B cell (primary cell): Measurements from ENCODE around the gene MMS19.

Source experiments
- EZH2 ChIP-seq: IDR thresholded peaks from 2 replicates; pipeline ENCODE4 v1.6.1; 2012; ENCODE audit warnings: borderline replicate concordance, low read depth, mild to moderate bottlenecking, moderate library complexity, low read length; ENCODE audit not compliant: insufficient read depth, poor library complexity, severe bottlenecking
- TF ChIP-seq, protein P1 (sequence below): fragments of 200-600 bp; IDR thresholded peaks from one replicate; pipeline ENCODE4 v1.8.0; 2022; ENCODE audit warnings: antibody characterized with exemption, mild to moderate bottlenecking

DNA sequence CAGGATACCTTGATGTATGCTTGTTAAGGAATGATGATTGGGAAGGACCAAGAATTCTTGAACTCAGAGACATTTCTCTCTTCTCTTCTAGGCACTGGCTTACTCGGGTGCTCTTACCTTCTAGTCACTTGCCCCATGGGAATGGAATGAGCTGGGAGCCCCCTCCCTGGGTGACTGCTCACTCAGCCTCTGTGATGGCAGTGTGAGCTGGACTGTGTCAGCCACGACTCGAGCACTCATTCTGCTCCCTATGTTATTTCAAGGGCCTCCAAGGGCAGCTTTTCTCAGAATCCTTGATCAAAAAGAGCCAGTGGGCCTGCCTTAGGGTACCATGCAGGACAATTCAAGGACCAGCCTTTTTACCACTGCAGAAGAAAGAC lies 41.5 kb downstream of the MMS19 start:
- TF ChIP-seq, protein P1, sequence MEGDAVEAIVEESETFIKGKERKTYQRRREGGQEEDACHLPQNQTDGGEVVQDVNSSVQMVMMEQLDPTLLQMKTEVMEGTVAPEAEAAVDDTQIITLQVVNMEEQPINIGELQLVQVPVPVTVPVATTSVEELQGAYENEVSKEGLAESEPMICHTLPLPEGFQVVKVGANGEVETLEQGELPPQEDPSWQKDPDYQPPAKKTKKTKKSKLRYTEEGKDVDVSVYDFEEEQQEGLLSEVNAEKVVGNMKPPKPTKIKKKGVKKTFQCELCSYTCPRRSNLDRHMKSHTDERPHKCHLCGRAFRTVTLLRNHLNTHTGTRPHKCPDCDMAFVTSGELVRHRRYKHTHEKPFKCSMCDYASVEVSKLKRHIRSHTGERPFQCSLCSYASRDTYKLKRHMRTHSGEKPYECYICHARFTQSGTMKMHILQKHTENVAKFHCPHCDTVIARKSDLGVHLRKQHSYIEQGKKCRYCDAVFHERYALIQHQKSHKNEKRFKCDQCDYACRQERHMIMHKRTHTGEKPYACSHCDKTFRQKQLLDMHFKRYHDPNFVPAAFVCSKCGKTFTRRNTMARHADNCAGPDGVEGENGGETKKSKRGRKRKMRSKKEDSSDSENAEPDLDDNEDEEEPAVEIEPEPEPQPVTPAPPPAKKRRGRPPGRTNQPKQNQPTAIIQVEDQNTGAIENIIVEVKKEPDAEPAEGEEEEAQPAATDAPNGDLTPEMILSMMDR, result no peak
- no peak for TF ChIP-seq EZH2
